Measurements from ENCODE around the gene GRIA1.

GRIA1 gene

DNA sequence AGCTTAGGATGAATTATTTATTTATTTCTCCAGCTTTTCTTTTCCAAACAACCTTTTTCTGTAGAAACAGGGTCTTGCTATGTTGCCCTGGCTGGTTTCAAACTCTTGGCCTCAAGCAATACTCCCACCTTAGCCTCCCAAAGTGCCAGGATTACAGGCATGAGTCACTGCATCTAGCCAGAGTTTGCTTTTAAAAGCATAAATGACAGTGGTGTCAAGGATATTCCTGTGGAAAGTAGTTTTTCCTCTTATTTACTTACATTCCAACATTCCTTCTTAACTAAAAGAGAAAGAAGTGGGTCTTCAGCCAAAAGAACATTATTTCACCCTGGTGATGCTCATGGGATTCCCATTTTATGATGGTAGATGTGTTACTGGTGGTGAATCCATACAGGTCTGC, 62.4 kb downstream of the GRIA1 start:
- no peak for DNase-seq

DNA sequence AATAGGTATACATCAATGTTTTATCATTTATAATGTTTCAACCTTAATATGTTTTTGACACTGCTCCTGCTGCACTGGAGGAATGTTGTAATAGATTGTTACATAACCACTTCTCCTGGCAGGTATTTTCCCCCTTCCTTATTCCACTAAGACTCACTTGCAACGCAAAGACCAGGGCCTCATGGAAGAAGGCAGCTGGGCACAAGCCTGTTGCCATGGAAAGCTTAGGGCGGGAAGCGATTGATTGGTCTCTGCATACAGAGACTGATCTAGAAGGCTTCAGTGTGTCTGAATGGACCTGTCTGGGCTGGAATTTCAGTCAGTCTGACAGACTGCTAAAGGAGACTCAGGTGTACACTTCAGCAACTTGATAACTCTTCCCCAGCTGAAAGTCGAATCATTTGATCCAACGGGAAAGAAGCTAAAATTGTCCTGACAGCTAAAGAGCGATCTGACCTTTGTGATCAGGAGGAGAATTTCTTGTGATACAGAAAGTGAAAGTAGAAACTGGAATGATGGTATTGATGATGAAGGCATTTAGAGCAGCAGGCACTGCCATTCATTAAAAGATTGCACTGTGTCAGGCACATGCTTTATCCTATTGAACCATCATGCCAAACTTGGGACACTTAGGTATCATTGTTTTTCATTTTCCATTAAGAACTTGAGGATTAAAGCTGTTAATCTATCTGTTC, 65.1 kb downstream of the GRIA1 start:
- no peak for DNase-seq

DNA sequence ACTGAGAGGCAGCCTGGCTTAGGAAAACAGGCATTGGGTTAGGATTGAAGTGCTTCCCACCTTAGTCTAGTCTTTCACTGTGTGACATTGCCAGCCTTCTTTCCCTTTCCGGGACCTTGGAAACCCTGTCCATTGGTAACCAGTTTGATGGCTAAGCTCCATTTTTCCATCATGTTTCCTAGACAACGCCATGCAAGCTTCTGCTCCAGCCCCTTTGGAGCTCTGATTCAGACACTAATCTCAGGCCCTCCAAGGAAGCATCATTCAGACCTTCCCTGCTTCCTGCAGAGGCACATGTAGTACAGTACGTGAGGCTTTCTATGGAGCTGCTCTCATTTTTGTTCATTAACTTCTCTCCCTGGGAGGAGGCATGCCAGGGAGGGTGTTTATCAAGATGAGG, 68.5 kb downstream of the GRIA1 start:
- DNase-seq: no peak

DNA sequence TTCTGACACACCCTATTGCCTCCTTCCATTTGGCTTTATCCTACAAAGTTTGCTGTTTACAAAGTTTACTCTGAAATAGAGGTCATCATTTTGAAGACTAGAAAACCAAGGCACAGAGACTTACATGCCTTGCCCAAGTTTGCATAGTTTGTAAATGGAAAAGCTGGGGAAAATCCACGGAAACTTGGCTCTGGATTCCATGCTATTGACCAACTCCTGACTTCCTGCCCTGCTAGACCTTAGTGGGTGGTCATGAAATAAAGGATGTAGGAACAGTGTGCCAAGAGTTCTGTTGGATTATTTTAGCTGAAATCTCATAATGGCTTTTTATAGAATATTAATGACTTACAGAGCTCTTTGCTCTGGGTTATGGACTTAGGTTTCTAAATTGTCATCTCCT, 69.5 kb downstream of the GRIA1 start:
- no peak for DNase-seq

DNA sequence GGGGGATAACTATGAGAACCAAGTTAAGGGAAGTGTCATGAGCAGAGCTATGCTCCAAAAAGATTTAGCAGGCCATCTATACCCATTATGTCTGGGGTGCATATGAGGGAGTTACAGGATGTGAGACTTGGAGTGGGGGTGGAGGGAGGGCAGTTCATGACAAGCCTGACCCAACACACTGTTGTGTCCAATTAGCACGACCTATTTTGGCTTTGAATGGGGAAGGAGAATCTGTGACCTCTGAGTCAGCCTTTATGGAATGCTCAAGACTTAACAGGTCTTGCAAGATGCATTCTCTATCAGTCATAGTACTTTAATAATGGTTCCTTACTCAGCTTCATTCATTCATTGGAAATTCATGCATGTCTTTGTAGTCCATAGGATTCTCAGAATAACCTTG, 71.7 kb downstream of the GRIA1 start:
- no peak for DNase-seq

DNA sequence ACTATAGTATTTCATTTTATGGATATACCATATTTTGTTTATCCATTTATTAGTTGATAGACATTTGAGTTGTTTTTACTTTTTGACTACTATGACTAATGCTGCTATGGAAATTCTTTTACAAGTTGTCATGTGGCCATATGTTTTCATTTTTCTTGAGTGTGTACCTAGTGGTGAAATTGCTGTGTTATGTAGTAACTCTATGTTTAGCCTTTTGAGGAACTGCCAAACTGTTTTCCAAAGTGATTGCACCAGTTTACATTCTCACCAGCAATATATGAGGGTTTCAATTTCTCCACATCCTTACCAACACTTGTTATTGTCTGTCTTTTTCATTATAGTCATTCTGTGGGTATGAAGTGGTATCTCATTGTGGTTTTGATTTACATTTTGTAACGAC, 75.4 kb downstream of the GRIA1 start:
- no peak for DNase-seq

- no peak for DNase-seq
Observed at GRCh38 chr5:153569036-153569435, 78.6 kb downstream of the GRIA1 start.

DNA sequence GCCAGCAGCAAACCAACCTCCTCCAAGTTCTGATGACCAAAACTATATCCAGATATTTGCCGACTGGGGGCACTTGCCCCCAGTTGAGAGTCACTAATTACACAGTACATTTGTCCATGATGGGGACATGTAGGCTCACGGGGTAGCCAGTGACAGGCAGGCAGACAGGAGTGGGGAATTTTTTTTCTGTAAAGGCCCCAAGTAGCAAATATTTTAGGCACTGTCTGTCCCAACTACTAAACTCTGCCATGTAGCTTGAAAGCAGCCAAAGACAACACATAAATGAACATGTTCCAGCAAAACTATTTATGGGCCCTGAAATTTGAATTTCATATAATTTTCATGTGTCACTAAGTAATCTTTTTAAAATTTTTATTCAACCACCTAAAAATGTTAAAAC, 80.7 kb downstream of the GRIA1 start:
- DNase-seq: no peak

- DNase-seq: no peak
Observed at GRCh38 chr5:153572411-153573145, 82.1 kb downstream of the GRIA1 start.

GRCh38 chr5:153573326-153574033, 83.0 kb downstream of the GRIA1 start:
- no peak for DNase-seq

- DNase-seq: no peak
Observed at GRCh38 chr5:153584126-153584959, 93.9 kb downstream of the GRIA1 start.

DNA sequence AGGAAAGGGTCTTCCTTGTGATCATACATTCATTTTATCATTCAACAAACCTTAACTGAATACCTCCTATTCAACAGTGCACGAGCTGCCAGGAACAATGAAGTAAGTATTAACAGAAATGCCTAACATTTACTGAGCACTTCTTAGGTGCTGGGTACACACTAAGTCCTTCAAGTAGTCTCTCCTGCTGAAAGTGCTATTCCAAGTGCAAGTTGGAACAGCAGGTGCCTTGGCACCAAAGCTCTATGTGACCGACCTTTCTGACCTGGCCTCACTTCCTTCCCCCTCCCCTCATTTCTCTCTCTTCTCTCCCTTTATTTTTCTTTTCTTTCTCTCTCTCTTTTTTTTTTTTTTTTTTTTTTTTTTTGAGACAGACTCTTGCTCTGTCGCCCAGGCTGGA, 94.5 kb downstream of the GRIA1 start:
- DNase-seq: no peak

GRCh38 chr5:153585622-153586277, 95.3 kb downstream of the GRIA1 start:
- DNase-seq: no peak

DNA sequence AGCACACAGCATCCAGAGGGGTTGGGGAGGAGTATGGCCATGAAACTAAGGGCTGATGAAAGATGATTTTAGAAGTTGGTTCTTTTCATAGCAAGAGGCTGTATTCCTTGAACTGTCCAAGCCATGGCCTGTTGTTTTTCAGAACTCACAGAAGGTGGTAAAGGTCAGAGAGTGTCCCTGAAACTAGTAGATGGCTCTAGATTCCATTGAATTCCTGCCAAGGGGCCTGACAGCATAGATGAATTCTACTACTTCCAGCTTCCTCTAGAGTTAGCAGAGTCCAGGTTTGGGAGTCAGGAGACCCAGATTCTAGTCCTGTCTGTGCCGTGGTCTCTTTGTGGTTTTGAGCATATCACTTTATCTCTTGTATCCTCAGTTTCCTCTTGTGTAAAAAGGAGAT, 101.6 kb downstream of the GRIA1 start:
- no peak for DNase-seq

DNA sequence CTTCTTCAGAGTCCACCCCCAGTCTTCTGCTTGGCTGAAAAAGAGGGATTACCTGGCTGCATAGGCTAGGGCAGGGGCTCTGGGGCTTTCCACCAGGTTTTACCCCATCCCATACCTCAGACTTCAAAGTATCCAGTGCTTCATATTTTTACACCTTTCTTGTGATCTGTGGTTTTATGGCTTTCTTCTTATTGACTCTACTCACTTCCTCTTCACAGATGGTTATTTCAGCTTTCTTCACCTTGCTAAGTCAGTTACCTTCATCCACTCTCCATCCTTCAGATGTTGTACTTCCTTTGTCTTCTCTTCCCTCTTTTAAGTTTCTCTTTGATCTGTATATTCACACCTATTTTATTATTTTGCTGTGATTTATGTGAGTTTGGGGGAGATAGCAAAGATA, 104.3 kb downstream of the GRIA1 start:
- DNase-seq: no peak

DNA sequence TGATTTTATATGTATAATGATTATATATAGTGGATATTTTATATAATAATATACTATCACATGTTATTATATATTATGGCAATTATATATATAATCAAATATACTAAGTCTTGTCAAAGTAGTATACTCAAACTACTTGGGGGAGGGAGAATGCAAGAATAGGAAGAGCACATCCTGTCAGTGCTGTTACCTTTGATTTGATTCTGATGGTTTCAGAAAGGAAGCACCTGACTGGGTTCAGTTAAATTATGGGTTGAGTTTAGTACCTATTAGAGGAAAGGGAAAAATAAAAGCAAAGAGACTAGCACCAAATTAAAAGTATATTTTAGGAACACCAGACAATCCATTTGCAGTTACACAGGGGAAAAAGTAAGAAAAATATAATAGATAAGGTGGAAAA, 107.6 kb downstream of the GRIA1 start:
- DNase-seq: no peak

- no peak for DNase-seq
Observed at GRCh38 chr5:153601377-153601776, 110.9 kb downstream of the GRIA1 start.

DNA sequence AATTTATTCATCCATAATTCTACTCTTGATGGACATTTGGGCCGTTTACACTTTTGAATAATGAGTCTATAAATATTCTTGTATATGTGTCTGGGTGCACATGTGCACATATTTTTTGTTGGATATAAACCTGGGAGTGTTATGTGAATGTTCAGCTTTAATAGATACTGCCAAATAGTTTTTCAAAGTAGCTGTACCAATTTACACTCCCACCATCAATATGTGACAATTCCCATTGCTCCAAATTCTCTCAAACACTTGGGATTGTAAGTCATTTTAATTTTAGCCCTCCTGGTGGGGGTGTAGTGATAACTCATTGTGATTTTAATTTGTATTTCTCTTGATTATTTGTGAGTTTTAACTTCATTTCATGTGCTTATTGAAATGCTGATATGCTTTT, 114.9 kb downstream of the GRIA1 start:
- no peak for DNase-seq

DNA sequence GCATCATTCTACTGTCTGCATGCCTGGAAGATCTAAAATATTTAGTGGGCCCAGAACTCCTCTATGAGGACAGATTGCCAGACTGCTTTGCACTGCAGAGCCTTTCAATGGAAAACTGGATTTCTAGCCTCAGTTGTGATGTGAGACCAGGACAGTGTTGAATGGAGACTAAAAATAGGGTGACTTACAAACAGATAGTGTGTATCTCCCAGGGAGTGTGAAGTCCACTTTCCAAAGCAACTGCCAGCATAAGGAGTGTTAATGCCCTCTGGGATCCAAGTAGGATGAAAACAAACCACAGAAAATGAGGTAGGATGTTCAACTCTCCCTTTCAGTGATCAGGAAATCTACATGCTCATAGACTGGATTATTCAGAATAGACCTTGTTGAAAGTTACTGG, 119.5 kb downstream of the GRIA1 start:
- no peak for DNase-seq

- DNase-seq: no peak
Observed at GRCh38 chr5:153610811-153611210, 120.3 kb downstream of the GRIA1 start.

DNA sequence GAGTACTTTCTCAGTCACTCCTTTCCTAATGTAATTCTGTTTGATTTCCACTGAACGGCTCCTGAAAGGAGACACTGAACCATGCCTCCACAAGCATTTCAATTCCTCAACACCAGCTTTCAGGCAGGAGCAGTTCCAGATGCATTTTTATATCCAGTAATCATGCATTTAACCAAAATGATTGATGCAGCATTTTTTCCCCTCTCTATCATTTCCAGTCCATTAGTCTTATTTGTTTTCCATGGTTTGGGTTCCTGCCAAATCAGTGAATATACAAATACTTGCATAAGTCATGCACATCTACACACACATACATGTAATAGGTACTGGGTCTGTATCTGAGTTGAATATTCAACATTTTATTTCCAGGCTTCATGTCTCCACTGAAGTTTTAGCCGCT, 122.7 kb downstream of the GRIA1 start:
- no peak for DNase-seq

DNA sequence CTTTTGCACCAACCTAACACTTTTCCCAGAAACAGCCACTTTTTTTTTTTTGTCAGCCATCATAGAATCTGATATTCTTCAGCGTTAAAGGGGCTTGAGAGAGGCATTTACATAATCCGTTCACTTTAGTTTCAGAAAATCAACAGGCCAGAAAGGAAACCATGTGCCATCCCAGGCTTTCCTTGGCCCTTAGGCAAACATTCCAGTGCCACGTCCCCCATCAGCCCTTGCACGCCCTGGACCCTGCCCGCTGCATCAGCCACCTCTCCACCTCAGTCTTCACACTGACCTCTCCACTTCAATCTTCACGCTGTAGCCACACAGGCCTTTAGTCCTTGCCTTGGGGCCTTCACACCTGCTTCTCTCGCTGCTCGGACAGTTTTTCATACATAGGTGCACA, 123.2 kb downstream of the GRIA1 start:
- DNase-seq: no peak

DNA sequence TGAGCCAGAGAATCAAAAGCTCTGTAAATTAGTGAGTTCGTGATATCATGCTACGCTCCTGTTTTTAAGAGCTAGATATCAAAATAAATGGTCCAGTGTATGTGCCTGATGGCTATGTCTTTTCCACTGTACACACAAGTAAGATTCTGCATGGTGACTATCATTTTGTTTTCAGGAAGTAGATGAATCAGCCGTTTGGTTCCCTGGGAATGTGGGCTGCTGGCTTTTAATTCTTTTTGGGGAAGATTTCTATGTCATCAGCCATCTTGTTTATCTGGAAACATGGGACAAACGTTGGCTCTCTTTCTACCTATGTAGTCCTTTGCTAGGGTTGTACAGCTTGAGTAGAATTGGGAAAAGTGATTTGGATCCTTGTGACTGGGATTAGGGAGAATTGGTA, 126.7 kb downstream of the GRIA1 start:
- no peak for DNase-seq

Measured in NCI-H524 treated with DMSO at 0.1 percent for 48 hours (cell line).